ENCODE results near the gene C2orf69.

DNA sequence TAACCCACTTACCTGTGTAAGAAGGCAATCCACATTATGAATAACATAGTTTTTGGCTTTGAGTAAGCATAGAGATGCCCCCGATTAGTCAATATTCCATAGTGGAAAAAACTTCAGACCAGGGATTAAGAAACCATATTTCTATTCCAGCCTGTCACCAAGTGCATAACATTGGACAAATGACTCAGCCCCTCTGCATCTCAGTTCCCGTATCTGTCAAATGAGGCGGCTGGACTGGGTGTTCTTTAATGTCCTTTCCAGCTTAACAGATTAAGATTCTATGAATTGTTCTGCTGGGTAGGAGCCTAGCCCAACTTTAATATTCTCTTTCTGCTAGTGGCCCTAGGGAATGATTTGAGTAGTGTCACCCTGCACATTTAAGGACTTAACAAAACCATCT lies 48.3 kb upstream of the C2orf69 start:
- TF ChIP-seq, protein P1, sequence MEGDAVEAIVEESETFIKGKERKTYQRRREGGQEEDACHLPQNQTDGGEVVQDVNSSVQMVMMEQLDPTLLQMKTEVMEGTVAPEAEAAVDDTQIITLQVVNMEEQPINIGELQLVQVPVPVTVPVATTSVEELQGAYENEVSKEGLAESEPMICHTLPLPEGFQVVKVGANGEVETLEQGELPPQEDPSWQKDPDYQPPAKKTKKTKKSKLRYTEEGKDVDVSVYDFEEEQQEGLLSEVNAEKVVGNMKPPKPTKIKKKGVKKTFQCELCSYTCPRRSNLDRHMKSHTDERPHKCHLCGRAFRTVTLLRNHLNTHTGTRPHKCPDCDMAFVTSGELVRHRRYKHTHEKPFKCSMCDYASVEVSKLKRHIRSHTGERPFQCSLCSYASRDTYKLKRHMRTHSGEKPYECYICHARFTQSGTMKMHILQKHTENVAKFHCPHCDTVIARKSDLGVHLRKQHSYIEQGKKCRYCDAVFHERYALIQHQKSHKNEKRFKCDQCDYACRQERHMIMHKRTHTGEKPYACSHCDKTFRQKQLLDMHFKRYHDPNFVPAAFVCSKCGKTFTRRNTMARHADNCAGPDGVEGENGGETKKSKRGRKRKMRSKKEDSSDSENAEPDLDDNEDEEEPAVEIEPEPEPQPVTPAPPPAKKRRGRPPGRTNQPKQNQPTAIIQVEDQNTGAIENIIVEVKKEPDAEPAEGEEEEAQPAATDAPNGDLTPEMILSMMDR (IDR thresholded peaks at IDR 0.05; ENCODE audit: poor library complexity), result no peak
- TF ChIP-seq EZH2 (IDR thresholded peaks at IDR 0.05; ENCODE audit: borderline replicate concordance), result no peak
- no peak for TF ChIP-seq EZH2phosphoT487 (IDR thresholded peaks at IDR 0.05; ENCODE audit: low read depth, severe bottlenecking, unreplicated experiment)
